NCI-H510A treated with DMSO at 0.1 percent for 48 hours (cell line): ENCODE results near the gene OSBPL10.
"Not testable (repeated sequence)": the region's sequence is repeated elsewhere in the genome, so short reads cannot be mapped to it uniquely, and the experiment has no call there.

Experiments
- DNase-seq: peaks from one replicate; lab custom pipeline; 2025; lab: John Stamatoyannopoulos, UW

The OSBPL10 gene

GRCh38 chr3:31813197-31813596 is 167.9 kb downstream of the OSBPL10 start:
- no peak for DNase-seq

- no peak for DNase-seq
Observed at GRCh38 chr3:31810991-31811433, 170.1 kb downstream of the OSBPL10 start.

GRCh38 chr3:31808143-31808720 is 172.8 kb downstream of the OSBPL10 start:
- DNase-seq = no peak

- DNase-seq = no peak
Observed at GRCh38 chr3:31804251-31805051, 176.6 kb downstream of the OSBPL10 start.

GRCh38 chr3:31802981-31803740 is 177.9 kb downstream of the OSBPL10 start:
- DNase-seq = no peak

- DNase-seq = no peak
Observed at GRCh38 chr3:31800436-31800835, 180.6 kb downstream of the OSBPL10 start.

- DNase-seq = no peak
Observed at GRCh38 chr3:31798840-31799239, 182.2 kb downstream of the OSBPL10 start.

- DNase-seq = no peak
Observed at GRCh38 chr3:31793821-31794220, 187.2 kb downstream of the OSBPL10 start.

GRCh38 chr3:31791090-31791430 is 190.0 kb downstream of the OSBPL10 start:
- no peak for DNase-seq

- DNase-seq = no peak
Observed at GRCh38 chr3:31790193-31791089, 190.6 kb downstream of the OSBPL10 start.

GRCh38 chr3:31789429-31789828 is 191.6 kb downstream of the OSBPL10 start:
- DNase-seq = no peak

GRCh38 chr3:31785734-31786133 is 195.3 kb downstream of the OSBPL10 start:
- DNase-seq = no peak

- DNase-seq = no peak
Observed at GRCh38 chr3:31785286-31785685, 195.8 kb downstream of the OSBPL10 start.

- DNase-seq = not testable (repeated sequence)
Observed at GRCh38 chr3:31783851-31784250, 197.2 kb downstream of the OSBPL10 start.

- DNase-seq = not testable (repeated sequence)
Observed at GRCh38 chr3:31782306-31782705, 198.8 kb downstream of the OSBPL10 start.

- no peak for DNase-seq
Observed at GRCh38 chr3:31779514-31779913, 201.5 kb downstream of the OSBPL10 start.

GRCh38 chr3:31777887-31778286 is 203.2 kb downstream of the OSBPL10 start:
- no peak for DNase-seq

GRCh38 chr3:31777092-31777491 is 204.0 kb downstream of the OSBPL10 start:
- DNase-seq = no peak

GRCh38 chr3:31776016-31776415 is 205.0 kb downstream of the OSBPL10 start:
- DNase-seq = no peak

- DNase-seq = no peak
Observed at GRCh38 chr3:31775383-31775782, 205.7 kb downstream of the OSBPL10 start.

- no peak for DNase-seq
Observed at GRCh38 chr3:31772758-31773473, 208.1 kb downstream of the OSBPL10 start.
